GM23338 (cell line): ENCODE measurements around the gene HADHB. TPM values are rescaled to one million over a fixed set of nuclear protein-coding genes. Genes with fewer than 3 reads are reported as not detected.

Experiments
- ATAC-seq: fragments of 200-7000 bp; cut with Tn5 transposase; 3 replicates; pipeline ENCODE4 v1.9.1; 2020
- DNase-seq: peaks from one replicate; pipeline ENCODE4 v3.0.0-alpha.2; 2015; ENCODE audit warnings: low spot score
- H2AFZ ChIP-seq: fragments of 200-600 bp; sonication (generic); 2 replicates; pipeline ENCODE4 v1.8.0; 2016; ENCODE audit warnings: antibody characterized with exemption, mild to moderate bottlenecking, moderate library complexity
- H3F3A ChIP-seq: fragments of 200-600 bp; sonication (generic); replicated peaks from 2 replicates; pipeline ENCODE4 v1.8.0; 2017; ENCODE audit warnings: antibody characterized with exemption, mixed run types, low read depth
- H3K27ac ChIP-seq: fragments of 200-600 bp; sonication (generic); 2 replicates; pipeline ENCODE4 v1.6.1; 2016; ENCODE audit warnings: low read depth
- H3K27me3 ChIP-seq: fragments of 200-600 bp; sonication (generic); 2 replicates; pipeline ENCODE4 v1.8.0; 2016; ENCODE audit warnings: mild to moderate bottlenecking, mixed run types, moderate library complexity; ENCODE audit not compliant: insufficient read depth
- H3K36me3 ChIP-seq: fragments of 200-600 bp; sonication (generic); 2 replicates; pipeline ENCODE4 v1.8.0; 2016; ENCODE audit warnings: mild to moderate bottlenecking; ENCODE audit not compliant: insufficient read depth
- H3K4me1 ChIP-seq: fragments of 200-600 bp; sonication (generic); 2 replicates; pipeline ENCODE4 v1.8.0; 2016; ENCODE audit warnings: mild to moderate bottlenecking, moderate library complexity; ENCODE audit not compliant: insufficient read depth
- H3K4me2 ChIP-seq: fragments of 200-600 bp; sonication (generic); 2 replicates; pipeline ENCODE4 v1.7.1; 2017; ENCODE audit warnings: mixed run types
- H3K4me3 ChIP-seq: fragments of 200-600 bp; sonication (generic); 2 replicates; pipeline ENCODE4 v1.6.1; 2016; ENCODE audit warnings: mixed run types
- H3K79me2 ChIP-seq: fragments of 200-600 bp; sonication (generic); replicated peaks from 2 replicates; pipeline ENCODE4 v1.8.0; 2017; ENCODE audit warnings: mild to moderate bottlenecking; ENCODE audit not compliant: insufficient read depth
- H3K9me2 ChIP-seq: fragments of 200-600 bp; sonication (generic); 2 replicates; pipeline ENCODE4 v1.8.0; 2017; ENCODE audit not compliant: insufficient read depth
- H4K20me1 ChIP-seq: fragments of 200-600 bp; sonication (generic); replicated peaks from 2 replicates; pipeline ENCODE4 v1.8.0; 2017; ENCODE audit warnings: mild to moderate bottlenecking; ENCODE audit not compliant: insufficient read depth
- H3K27ac Mint-ChIP-seq: 2 replicates; pipeline ENCODE4 v1.8.0; 2020; ENCODE audit warnings: inconsistent platforms, mild to moderate bottlenecking, moderate library complexity, mixed read lengths
- H3K27me3 Mint-ChIP-seq: 3 replicates; pipeline ENCODE4 v1.8.0; 2022; ENCODE audit warnings: low read depth, mild to moderate bottlenecking, moderate library complexity, mixed read lengths, inconsistent platforms; ENCODE audit not compliant: insufficient read depth, poor library complexity
- H3K36me3 Mint-ChIP-seq: 3 replicates; pipeline ENCODE4 v1.8.0; 2021; ENCODE audit warnings: low read depth, mild to moderate bottlenecking, inconsistent platforms, moderate library complexity, mixed read lengths
- H3K4me1 Mint-ChIP-seq: 3 replicates; pipeline ENCODE4 v1.8.0; 2020; ENCODE audit warnings: mild to moderate bottlenecking, inconsistent platforms, mixed read lengths
- H3K4me3 Mint-ChIP-seq: 3 replicates; pipeline ENCODE4 v1.8.0; 2021; ENCODE audit warnings: moderate library complexity, mild to moderate bottlenecking, inconsistent platforms, mixed read lengths
- H3K9me3 Mint-ChIP-seq: 3 replicates; pipeline ENCODE4 v1.8.0; 2020; ENCODE audit warnings: moderate library complexity, mild to moderate bottlenecking, inconsistent platforms, mixed read lengths
- CREB1 ChIP-seq: fragments of 250-450 bp; sonication (Bioruptor Pico); IDR thresholded peaks from 2 replicates; pipeline ENCODE4 v1.5.0; 2020; ENCODE audit warnings: low read depth, mild to moderate bottlenecking, moderate library complexity
- JUNB ChIP-seq: IDR thresholded peaks from one replicate; pipeline ENCODE4 v1.6.1; 2016; ENCODE audit warnings: antibody characterized with exemption; ENCODE audit not compliant: unreplicated experiment
- NANOG ChIP-seq: IDR thresholded peaks from 2 replicates; pipeline ENCODE4 v1.6.1; 2016; ENCODE audit warnings: antibody characterized with exemption, borderline replicate concordance
- ZNF331 ChIP-seq: fragments of 250-450 bp; sonication (Bioruptor Pico); IDR thresholded peaks from 2 replicates; pipeline ENCODE4 v1.5.0; 2020; ENCODE audit warnings: low read depth, mild to moderate bottlenecking, moderate library complexity
- polyA plus RNA-seq: library from polyadenylated mRNA; unstranded; fragments of >200 nt; fragmentation: Nextera tagmentation; extraction: Ambion mirVana; gene quantifications from 2 replicates; pipeline ENCODE4 v1.2.1, GENCODE V29; 2016
- total RNA-seq: library from RNA; depleted of rRNA; stranded (reverse); fragments of >200 nt; shearing (Covaris generic); gene quantifications from 2 replicates; pipeline ENCODE4 v1.2.3, GENCODE V29; 2014
- TF ChIP-seq, protein P1 (sequence below), 2 experiments: fragments of 200-600 bp in 1 of 2; sonication (generic) in 1 of 2; conservative IDR thresholded peaks; 2 replicates each; pipeline versions ENCODE4 v1.5.1 to v1.6.1; 2016 to 2017; ENCODE audit warnings: antibody characterized with exemption in 2 of 2, low read depth in 2 of 2, mild to moderate bottlenecking in 2 of 2, moderate library complexity in 1 of 2
- TF ChIP-seq, protein P2 (sequence below): IDR thresholded peaks from 2 replicates; pipeline ENCODE4 v1.6.1; 2016; ENCODE audit warnings: antibody characterized with exemption
- TF ChIP-seq, protein P3 (sequence below): fragments of 250-450 bp; sonication (Bioruptor Pico); IDR thresholded peaks from 2 replicates; pipeline ENCODE4 v1.5.0; 2020; ENCODE audit warnings: mild to moderate bottlenecking, moderate library complexity

The HADHB gene
- total and polyA plus RNA-seq, 2 experiments from 2014 or later, result 41.1 to 43.4 TPM

DNA sequence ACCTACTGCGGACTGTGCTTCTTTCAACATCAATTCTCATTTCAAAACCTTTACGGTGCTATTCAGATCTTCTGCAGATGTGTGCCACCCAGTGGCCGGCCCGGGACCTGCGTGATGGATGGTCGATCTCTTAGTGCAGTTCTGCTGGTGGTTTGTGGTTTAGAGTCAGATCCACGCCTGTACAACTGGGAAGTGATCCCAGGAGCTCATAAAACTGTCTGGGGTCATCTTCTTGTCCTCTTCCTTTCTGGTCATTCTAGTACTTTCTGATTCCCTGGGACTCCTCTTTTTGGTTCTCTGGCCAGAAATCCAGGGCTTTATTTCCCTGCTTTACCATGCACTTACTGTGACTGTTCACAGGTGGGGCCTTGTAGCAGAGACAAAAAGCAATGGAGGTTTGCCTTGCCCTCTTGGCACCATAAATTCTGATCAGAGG is 85.4 kb downstream of the HADHB start:
- Histone ChIP-seq H2AFZ (no peak overlapping the region), H3K27me3 (no peaks in the 10 kb centered on the region), H3K27ac (no peak overlapping the region), H3F3A (no peaks in the 10 kb centered on the region), H3K4me1 (no peaks in the 10 kb centered on the region), H3K9me2 (no peaks in the 10 kb centered on the region), H3K4me3 (no peak overlapping the region), H4K20me1 (no peaks in the 10 kb centered on the region), H3K36me3 (no peaks in the 10 kb centered on the region), H3K4me2 (no peak overlapping the region), H3K79me2 (no peaks in the 10 kb centered on the region)
- DNase-seq (peak; percentile 91), ATAC-seq (peak; percentile 98)
- H3K9me3 Mint-ChIP-seq, result no peaks in the 10 kb centered on the region
- no peaks in the 10 kb centered on the region for H3K36me3 Mint-ChIP-seq
- peaks cover 7% of the 10 kb centered on the region for H3K27me3 Mint-ChIP-seq
- peaks cover 12% of the 10 kb centered on the region for H3K4me1 Mint-ChIP-seq
- no peak overlapping the region for H3K4me3 Mint-ChIP-seq
- 0 out of 2 replicates have a peak, but pooled peaks have one; percentile 21 for TF ChIP-seq ZNF331 (CRISPR knock-in tag)
- TF ChIP-seq, protein P1, sequence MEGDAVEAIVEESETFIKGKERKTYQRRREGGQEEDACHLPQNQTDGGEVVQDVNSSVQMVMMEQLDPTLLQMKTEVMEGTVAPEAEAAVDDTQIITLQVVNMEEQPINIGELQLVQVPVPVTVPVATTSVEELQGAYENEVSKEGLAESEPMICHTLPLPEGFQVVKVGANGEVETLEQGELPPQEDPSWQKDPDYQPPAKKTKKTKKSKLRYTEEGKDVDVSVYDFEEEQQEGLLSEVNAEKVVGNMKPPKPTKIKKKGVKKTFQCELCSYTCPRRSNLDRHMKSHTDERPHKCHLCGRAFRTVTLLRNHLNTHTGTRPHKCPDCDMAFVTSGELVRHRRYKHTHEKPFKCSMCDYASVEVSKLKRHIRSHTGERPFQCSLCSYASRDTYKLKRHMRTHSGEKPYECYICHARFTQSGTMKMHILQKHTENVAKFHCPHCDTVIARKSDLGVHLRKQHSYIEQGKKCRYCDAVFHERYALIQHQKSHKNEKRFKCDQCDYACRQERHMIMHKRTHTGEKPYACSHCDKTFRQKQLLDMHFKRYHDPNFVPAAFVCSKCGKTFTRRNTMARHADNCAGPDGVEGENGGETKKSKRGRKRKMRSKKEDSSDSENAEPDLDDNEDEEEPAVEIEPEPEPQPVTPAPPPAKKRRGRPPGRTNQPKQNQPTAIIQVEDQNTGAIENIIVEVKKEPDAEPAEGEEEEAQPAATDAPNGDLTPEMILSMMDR (conservative IDR thresholded peaks at IDR 0.05; ENCODE audit: low read depth in 2 of 2), result peak; percentile 91
- TF ChIP-seq, protein P2, sequence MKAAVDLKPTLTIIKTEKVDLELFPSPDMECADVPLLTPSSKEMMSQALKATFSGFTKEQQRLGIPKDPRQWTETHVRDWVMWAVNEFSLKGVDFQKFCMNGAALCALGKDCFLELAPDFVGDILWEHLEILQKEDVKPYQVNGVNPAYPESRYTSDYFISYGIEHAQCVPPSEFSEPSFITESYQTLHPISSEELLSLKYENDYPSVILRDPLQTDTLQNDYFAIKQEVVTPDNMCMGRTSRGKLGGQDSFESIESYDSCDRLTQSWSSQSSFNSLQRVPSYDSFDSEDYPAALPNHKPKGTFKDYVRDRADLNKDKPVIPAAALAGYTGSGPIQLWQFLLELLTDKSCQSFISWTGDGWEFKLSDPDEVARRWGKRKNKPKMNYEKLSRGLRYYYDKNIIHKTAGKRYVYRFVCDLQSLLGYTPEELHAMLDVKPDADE, result no peak
- H3K27ac Mint-ChIP-seq, result no peak overlapping the region

DNA sequence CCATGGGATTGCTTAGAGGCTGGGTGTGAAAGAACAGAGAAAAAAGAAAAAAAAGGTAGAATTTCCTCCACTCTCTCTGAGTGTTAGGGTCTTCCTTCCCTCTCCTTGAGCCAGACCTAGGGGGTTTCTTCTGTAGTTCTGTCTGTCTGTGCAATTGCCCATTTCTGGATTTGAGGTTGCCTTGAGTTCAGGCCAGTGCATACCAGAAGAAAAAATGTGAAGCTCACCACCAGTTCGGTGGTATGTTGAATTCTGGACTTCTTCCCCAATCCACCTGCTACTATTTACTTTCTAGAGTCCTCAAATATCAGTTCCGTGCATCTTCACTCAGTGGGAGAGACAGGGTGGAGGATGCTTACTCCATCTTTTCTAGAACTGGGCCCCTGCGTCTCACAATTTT is 85.9 kb downstream of the HADHB start:
- Histone ChIP-seq H3K4me1 (no peaks in the 10 kb centered on the region), H4K20me1 (no peaks in the 10 kb centered on the region), H3K36me3 (no peaks in the 10 kb centered on the region), H3K4me2 (no peak overlapping the region), H3K4me3 (no peak overlapping the region), H3K27me3 (no peaks in the 10 kb centered on the region), H3K9me2 (no peaks in the 10 kb centered on the region), H3K79me2 (no peaks in the 10 kb centered on the region), H2AFZ (no peak overlapping the region), H3K27ac (no peak overlapping the region), H3F3A (no peaks in the 10 kb centered on the region)
- DNase-seq (no peak), ATAC-seq (no peak)
- Mint-ChIP-seq H3K27ac (no peak overlapping the region), H3K4me3 (no peak overlapping the region), H3K9me3 (no peaks in the 10 kb centered on the region), H3K27me3 (peaks cover 7% of the 10 kb centered on the region), H3K36me3 (no peaks in the 10 kb centered on the region), H3K4me1 (peaks cover 12% of the 10 kb centered on the region)
- no peak for TF ChIP-seq NANOG
- TF ChIP-seq, protein P1 (conservative IDR thresholded peaks at IDR 0.05; ENCODE audit: low read depth in 2 of 2), result no peak
- TF ChIP-seq CREB1 (CRISPR knock-in tag), result no peak
- TF ChIP-seq, protein P3, sequence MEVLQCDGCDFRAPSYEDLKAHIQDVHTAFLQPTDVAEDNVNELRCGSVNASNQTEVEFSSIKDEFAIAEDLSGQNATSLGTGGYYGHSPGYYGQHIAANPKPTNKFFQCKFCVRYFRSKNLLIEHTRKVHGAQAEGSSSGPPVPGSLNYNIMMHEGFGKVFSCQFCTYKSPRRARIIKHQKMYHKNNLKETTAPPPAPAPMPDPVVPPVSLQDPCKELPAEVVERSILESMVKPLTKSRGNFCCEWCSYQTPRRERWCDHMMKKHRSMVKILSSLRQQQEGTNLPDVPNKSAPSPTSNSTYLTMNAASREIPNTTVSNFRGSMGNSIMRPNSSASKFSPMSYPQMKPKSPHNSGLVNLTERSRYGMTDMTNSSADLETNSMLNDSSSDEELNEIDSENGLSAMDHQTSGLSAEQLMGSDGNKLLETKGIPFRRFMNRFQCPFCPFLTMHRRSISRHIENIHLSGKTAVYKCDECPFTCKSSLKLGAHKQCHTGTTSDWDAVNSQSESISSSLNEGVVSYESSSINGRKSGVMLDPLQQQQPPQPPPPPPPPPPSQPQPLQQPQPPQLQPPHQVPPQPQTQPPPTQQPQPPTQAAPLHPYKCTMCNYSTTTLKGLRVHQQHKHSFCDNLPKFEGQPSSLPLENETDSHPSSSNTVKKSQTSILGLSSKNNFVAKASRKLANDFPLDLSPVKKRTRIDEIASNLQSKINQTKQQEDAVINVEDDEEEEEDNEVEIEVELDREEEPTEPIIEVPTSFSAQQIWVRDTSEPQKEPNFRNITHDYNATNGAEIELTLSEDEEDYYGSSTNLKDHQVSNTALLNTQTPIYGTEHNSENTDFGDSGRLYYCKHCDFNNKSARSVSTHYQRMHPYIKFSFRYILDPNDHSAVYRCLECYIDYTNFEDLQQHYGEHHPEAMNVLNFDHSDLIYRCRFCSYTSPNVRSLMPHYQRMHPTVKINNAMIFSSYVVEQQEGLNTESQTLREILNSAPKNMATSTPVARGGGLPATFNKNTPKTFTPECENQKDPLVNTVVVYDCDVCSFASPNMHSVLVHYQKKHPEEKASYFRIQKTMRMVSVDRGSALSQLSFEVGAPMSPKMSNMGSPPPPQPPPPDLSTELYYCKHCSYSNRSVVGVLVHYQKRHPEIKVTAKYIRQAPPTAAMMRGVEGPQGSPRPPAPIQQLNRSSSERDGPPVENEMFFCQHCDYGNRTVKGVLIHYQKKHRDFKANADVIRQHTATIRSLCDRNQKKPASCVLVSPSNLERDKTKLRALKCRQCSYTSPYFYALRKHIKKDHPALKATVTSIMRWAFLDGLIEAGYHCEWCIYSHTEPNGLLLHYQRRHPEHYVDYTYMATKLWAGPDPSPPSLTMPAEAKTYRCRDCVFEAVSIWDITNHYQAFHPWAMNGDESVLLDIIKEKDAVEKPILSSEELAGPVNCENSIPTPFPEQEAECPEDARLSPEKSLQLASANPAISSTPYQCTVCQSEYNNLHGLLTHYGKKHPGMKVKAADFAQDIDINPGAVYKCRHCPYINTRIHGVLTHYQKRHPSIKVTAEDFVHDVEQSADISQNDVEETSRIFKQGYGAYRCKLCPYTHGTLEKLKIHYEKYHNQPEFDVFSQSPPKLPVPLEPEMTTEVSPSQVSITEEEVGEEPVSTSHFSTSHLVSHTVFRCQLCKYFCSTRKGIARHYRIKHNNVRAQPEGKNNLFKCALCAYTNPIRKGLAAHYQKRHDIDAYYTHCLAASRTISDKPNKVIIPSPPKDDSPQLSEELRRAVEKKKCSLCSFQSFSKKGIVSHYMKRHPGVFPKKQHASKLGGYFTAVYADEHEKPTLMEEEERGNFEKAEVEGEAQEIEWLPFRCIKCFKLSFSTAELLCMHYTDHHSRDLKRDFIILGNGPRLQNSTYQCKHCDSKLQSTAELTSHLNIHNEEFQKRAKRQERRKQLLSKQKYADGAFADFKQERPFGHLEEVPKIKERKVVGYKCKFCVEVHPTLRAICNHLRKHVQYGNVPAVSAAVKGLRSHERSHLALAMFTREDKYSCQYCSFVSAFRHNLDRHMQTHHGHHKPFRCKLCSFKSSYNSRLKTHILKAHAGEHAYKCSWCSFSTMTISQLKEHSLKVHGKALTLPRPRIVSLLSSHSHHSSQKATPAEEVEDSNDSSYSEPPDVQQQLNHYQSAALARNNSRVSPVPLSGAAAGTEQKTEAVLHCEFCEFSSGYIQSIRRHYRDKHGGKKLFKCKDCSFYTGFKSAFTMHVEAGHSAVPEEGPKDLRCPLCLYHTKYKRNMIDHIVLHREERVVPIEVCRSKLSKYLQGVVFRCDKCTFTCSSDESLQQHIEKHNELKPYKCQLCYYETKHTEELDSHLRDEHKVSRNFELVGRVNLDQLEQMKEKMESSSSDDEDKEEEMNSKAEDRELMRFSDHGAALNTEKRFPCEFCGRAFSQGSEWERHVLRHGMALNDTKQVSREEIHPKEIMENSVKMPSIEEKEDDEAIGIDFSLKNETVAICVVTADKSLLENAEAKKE, result no peak
- TF ChIP-seq JUNB, result no peak
